NB4 (cell line): ENCODE measurements around the gene CTNNA3.

Experiments used
- CTCF ChIP-seq: IDR thresholded peaks from one replicate; pipeline ENCODE4 v1.5.1; 2012; ENCODE audit warnings: low read depth, low read length
- MAX ChIP-seq: IDR thresholded peaks from 2 replicates; pipeline ENCODE4 v1.6.1; 2011; ENCODE audit warnings: low read depth, low read length

GRCh38 chr10:67539312-67539711 lies 156.7 kb downstream of the CTNNA3 start:
- TF ChIP-seq MAX (no peak), CTCF (no peak)
